ENCODE results near the gene ACOT11.

DNA sequence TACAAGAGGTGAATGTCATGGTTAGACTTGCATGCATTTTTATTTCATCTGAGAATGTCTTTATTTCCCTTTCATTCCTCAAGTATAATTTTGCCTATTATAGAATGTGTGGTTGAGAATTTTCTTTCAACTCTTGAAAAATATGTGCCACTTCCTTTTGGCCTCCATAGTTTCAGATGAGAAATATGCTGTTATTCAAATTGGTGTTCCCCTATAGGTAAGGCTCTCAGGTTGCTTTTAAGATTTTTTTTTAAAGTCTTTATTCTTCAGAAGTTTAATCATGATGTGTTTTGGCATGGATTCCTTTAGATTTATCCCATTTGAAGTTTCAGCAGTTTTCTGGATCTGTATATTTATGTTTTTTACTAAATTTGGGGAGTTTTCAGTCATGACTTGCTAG lies 95.7 kb downstream of the ACOT11 start:
- TF ChIP-seq, protein P1, sequence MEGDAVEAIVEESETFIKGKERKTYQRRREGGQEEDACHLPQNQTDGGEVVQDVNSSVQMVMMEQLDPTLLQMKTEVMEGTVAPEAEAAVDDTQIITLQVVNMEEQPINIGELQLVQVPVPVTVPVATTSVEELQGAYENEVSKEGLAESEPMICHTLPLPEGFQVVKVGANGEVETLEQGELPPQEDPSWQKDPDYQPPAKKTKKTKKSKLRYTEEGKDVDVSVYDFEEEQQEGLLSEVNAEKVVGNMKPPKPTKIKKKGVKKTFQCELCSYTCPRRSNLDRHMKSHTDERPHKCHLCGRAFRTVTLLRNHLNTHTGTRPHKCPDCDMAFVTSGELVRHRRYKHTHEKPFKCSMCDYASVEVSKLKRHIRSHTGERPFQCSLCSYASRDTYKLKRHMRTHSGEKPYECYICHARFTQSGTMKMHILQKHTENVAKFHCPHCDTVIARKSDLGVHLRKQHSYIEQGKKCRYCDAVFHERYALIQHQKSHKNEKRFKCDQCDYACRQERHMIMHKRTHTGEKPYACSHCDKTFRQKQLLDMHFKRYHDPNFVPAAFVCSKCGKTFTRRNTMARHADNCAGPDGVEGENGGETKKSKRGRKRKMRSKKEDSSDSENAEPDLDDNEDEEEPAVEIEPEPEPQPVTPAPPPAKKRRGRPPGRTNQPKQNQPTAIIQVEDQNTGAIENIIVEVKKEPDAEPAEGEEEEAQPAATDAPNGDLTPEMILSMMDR (IDR thresholded peaks at IDR 0.05): no peak
- TF ChIP-seq EZH2phosphoT487 (IDR thresholded peaks at IDR 0.05): no peak

Data from neural progenitor cell (in vitro differentiated cells).